GM18517 (cell line): ENCODE data around the gene TAX1BP3.
"Not testable (repeated sequence)": the region's sequence is repeated elsewhere in the genome, so short reads cannot be mapped to it uniquely, and the experiment has no call there.

Experiments used
- ATAC-seq: cut with Tn5 transposase; IDR thresholded peaks from one replicate; pipeline ENCODE4 v1.9.1; 2021; ENCODE audit warnings: mild to moderate bottlenecking, moderate library complexity; ENCODE audit not compliant: unreplicated experiment

Gene TAX1BP3

GRCh38 chr17:3668279-3669084 lies at the start of gene TAX1BP3, which contains the start of gene EMC6:
Gene TAX1BP3 (minus strand): TSS chr17:3668578. CDS start chr17:3668526, 52 bp downstream.
Gene EMC6 (plus strand): TSS chr17:3668812. CDS start chr17:3669147, 335 bp downstream.
- ATAC-seq: peak; percentile 90

DNA sequence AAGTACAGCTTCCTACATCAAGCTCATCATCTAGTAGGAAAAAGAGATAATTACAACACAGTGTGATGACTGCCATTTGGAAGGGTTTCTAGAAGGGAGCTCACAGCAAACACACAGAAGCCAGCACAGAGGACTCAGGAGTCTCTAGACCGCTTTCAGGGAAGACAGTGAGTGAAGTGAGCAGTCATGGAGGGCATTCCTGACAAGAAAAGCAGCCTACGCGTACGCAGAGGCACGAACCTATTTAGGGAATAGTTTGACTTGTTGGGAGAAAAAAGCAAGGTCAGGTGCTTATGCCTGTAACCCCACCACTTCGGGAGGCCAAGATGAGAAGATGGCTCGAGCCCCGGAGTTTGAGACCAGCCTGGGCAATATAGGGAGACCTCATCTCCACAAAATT lies 46.9 kb upstream of the TAX1BP3 start:
- ATAC-seq: no peak

DNA sequence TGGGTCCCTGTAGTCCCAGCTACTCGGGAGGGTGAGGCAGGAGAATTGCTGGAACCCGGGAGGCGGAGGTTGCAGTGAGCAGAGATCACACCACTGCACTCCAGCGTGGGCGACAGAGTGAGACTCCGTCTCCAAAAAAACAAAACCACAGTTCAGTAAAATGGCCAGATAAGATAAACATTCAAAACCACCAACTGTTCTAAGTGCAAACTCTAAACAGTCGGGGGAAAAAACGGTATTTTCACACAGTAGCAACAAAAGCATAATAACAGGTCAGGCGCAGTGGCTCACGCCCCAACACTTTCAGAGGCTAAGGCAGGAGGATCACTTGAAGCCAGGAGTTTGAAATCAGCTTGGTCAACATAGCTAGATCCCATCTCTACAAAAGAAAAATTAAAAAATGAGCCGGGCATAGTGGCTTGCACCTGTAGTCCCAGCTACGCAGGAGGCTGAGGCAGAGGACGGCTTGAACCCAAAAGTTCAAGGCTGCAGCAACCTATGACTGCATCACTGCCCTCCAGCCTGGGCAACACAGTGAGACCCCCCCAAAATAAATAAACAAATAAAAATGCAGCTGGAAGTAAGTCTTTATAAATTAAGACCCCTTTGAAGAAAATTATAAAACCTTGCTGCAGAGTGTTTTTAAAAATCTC lies 44.6 kb upstream of the TAX1BP3 start:
- no peak for ATAC-seq

DNA sequence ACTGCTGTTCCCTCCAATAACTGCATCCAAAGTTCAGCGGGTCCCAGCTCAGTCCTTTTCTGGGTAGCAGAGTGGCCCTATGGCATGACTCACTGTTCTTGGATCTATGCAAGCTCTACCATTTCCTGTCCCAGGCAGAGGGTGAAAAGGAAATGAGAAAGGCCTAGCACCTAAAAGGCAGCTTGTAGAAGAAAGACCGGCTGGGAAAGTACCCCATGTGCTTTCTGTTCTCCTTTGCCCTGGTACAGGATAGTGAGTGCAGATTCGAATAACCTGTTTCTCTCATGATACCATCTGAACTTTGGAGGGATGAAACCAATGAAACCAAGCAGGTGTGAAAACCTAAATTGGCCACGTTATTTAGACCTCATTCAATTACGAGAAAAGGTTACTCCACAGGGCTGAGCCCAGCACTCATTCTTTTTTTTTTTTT lies 42.6 kb upstream of the TAX1BP3 start:
- peak; percentile 94 for ATAC-seq

DNA sequence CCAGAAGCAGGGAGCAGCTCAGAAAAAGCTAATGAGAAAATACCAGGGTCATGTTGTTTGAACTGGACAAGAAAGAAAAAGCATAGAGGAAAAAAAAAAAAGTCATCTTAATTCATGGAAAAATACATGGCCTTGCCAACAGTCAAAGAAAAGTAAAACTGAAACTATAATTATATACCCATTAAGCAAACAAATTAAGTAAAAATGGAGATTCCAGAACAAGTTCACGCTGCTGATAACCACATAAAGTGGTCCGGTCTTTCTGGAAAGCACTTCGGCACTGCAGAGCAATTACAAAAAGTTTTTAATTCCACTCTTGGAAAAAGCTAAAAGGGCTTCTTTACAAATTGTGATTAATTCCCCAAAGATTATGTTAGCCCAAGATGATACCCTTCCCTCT lies 40.0 kb upstream of the TAX1BP3 start:
- ATAC-seq: no peak

GRCh38 chr17:3705718-3705984 lies 37.3 kb upstream of the TAX1BP3 start:
- not testable (repeated sequence) for ATAC-seq

GRCh38 chr17:3704931-3705717 lies 36.7 kb upstream of the TAX1BP3 start:
- no peak for ATAC-seq

GRCh38 chr17:3702041-3702539 lies 33.7 kb upstream of the TAX1BP3 start:
- not testable (repeated sequence) for ATAC-seq

GRCh38 chr17:3699951-3700350 lies 31.6 kb upstream of the TAX1BP3 start:
- ATAC-seq: no peak

- ATAC-seq: no peak
Measured at GRCh38 chr17:3698139-3698538, 29.8 kb upstream of the TAX1BP3 start.

GRCh38 chr17:3697103-3697476 lies 28.7 kb upstream of the TAX1BP3 start:
- ATAC-seq: no peak

- no peak for ATAC-seq
Measured at GRCh38 chr17:3695723-3696411, 27.5 kb upstream of the TAX1BP3 start, which contains the start of gene P2RX5. Gene P2RX5 (minus strand): TSS chr17:3696155. CDS start chr17:3696005, 150 bp downstream.

DNA sequence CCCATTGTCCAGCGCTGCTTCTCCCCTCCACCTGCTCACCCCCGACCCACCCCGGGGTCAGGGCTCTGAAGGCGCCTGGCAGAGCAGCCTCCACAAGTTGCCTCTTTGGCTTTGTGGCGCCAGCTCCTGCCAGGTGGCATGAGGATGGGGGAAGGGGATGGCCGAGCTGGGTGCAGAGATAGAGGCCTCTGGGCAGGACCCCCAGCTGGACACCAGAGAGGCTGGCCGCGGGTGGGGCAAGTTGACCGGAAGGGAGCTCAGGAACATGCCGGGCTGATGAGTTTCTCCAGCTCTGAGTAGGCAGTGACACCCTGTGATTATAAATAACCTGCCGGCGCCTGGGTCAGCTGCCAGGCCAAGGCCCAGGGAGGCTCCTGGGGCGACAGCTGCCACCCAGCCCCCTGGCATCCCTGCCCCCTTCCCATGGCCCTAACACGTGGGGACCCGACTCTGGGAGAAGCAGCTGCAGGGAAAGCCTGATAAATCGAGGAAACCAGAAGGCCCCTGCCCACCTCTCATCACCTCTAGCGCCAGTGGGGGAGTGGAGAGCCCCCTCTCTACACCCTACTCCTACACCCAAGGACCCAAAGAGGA lies 26.8 kb upstream of the TAX1BP3 start:
- ATAC-seq: no peak

- peak; percentile 51 for ATAC-seq
Measured at GRCh38 chr17:3693829-3694231, 25.5 kb upstream of the TAX1BP3 start.

GRCh38 chr17:3693141-3693540 lies 24.8 kb upstream of the TAX1BP3 start:
- ATAC-seq: no peak

DNA sequence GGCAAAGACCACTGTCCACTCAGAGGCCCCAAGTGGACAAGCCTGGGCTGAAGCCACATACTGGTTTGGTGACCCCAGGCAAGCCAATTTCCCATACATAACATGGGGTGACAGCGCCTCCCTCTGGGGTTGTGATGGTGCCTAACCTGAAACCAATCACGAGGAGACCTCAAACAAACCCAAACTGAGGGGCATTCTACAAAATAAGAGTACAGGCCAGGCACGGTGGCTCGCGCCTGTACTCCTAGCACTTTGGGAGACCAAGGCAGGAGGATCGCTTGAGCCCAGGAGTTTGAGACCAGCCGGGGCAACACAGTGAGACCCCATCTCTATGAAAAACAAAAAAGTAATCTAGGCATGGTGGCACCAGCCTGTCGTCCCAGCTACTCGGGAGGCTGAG lies 24.0 kb upstream of the TAX1BP3 start:
- ATAC-seq: no peak

DNA sequence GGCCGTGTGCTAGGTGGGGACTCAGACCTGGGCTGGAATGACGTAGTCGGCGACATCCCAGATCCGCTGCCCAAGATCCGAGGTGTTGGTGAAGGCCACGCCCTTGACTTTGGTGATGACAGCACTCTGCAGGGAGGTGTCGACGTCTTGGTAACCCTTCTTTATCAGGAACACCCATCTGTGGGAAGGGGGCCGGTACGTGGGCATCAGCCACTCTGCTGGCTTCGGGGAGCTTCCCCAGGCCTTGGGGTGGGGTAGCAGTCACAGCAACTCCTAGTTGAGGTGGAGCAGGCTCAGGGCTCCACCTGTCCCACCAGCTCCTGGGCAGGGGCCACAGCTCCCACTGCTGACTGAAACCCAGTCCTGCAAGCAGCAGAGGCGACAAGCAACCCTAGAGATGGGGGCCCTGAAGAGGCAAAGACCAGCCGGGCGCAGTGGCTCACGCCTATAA lies 23.3 kb upstream of the TAX1BP3 start:
- ATAC-seq: no peak

- no peak for ATAC-seq
Measured at GRCh38 chr17:3690094-3690715, 21.8 kb upstream of the TAX1BP3 start.

DNA sequence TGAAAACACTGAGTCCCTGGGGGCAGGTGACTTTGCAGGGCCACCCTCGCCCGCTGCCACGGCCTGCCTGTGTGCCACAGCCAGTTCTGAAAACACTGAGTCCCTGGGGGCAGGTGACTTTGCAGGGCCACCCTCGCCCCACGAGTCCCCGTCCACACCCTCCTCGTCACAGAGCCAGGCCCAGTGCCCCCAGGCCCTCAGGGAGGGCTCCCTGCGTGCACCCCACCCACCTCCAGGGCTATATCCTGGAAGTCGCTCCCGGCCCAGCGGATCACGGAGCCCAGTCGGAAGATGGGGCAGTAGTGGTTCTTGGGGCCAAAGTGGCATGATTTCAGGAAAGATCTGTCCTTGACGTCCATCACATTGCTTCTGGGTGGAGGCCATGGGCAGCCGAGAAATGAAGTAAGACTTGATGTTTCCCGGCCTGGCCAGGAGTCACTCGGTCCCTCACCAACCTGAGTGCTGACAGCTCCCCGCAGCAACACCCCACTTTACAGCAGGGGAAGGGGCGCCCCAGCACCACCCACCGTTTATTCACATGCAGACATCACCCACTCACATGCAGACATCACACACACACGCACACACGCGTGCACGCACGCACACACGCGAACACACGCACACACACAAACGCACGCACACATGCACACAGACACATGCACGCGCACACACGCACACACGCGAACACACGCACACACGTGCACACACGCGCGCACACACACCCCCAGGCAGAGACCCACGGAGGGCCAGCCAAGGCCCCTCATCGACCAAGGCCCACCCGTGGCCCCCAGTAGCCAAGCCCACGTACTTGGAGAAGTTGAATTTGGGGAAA lies 21.1 kb upstream of the TAX1BP3 start:
- ATAC-seq: no peak
